WI38 (cell line): Measurements from ENCODE around the gene PPP3R1.
"Not testable (repeated sequence)": the region's sequence is repeated elsewhere in the genome, so short reads cannot be mapped to it uniquely, and the experiment has no call there.

Experiments used
- H3K4me3 ChIP-seq: 2 replicates; pipeline ENCODE4 v1.5.1; 2011; ENCODE audit warnings: low read depth, mild to moderate bottlenecking, control low read depth, low read length
- TF ChIP-seq, protein P1 (sequence below): IDR thresholded peaks from 2 replicates; pipeline ENCODE4 v1.5.1; 2012; ENCODE audit warnings: low read depth, mild to moderate bottlenecking, control low read depth, low read length

PPP3R1 gene

DNA sequence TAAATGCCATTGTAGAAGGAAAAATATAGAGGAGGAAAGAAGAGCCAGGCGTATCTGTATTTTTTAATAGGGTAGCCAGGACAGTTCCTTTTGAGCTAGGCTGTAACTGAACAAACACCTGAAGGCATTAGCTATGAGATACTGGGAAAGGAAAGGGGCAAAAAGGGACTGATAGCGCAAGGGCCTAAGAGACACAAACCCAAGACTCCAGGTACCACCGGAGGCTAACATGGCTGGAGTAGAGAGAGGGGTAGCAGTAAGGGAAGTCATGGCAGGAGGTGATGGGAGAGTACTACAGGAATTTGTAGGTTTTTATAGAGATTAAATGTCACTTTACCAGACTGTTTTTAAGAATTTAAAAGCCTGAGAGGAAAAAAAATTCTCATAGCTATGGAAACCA lies 73.9 kb downstream of the PPP3R1 start:
- no peak overlapping the region for H3K4me3 ChIP-seq
- TF ChIP-seq, protein P1, sequence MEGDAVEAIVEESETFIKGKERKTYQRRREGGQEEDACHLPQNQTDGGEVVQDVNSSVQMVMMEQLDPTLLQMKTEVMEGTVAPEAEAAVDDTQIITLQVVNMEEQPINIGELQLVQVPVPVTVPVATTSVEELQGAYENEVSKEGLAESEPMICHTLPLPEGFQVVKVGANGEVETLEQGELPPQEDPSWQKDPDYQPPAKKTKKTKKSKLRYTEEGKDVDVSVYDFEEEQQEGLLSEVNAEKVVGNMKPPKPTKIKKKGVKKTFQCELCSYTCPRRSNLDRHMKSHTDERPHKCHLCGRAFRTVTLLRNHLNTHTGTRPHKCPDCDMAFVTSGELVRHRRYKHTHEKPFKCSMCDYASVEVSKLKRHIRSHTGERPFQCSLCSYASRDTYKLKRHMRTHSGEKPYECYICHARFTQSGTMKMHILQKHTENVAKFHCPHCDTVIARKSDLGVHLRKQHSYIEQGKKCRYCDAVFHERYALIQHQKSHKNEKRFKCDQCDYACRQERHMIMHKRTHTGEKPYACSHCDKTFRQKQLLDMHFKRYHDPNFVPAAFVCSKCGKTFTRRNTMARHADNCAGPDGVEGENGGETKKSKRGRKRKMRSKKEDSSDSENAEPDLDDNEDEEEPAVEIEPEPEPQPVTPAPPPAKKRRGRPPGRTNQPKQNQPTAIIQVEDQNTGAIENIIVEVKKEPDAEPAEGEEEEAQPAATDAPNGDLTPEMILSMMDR = no peak

- TF ChIP-seq, protein P1 = no peak
- no peak overlapping the region for H3K4me3 ChIP-seq
Measured at GRCh38 chr2:68177541-68177940, 74.8 kb downstream of the PPP3R1 start.

- H3K4me3 ChIP-seq = no peak overlapping the region
- TF ChIP-seq, protein P1 = no peak
Measured at GRCh38 chr2:68176657-68177056, 75.7 kb downstream of the PPP3R1 start.

GRCh38 chr2:68175210-68175609 lies 77.1 kb downstream of the PPP3R1 start:
- not testable (repeated sequence) for H3K4me3 ChIP-seq

DNA sequence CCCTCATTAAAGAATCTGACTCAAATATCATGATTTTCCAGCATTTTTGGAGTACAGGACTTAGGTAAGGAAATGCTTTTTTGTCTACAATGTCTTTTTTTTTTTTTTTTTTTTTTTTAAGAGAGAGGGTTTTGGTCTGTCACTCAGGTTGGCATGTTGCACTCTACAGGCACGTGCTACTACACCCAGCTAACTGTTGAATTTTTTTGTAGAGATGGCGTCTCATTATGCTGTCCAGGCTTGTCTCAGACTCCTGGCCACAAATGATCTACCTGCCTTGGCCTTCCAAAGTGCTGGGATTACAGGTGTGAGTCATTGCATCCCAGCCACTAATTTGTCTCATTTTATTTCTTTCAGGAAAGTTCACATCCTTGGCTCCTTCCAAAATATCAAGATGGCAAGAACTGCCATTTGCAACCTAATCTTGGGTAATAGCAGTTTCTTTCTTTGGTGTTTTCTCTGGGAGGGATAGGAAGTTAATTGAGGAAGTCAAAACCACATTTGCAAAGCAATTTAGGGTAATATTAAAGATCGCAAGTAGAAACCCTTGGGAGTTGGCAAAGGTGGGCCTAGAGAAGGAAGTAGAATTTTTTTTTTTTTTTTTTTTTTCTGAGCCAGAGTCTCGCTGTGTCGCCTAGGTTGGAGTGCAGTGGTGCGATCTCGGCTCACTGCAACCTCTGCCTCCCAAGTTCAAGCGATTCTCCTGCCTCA lies 79.2 kb downstream of the PPP3R1 start:
- TF ChIP-seq, protein P1 = no peak
- no peak overlapping the region for H3K4me3 ChIP-seq

- TF ChIP-seq, protein P1 = no peak
- no peak overlapping the region for H3K4me3 ChIP-seq
Measured at GRCh38 chr2:68172521-68172920, 79.8 kb downstream of the PPP3R1 start.

DNA sequence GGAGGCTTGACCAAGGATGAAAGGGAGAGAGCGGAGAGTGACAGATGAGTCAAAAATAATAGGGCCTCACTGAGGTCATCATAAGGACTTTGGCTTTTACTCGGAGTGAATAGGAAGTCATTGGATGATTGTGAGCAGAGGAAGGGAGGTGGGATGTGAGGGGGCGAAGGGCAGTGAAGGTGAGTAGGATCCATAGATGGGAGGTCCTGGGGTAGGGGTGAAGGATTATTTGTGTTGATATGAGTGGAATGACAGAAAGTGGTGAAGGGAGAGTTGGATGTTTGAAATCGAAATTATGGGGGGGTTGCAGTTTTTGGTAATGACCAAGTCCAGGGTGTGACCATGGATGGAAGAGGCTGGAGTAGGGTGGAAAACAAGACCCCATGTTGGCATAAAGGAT lies 80.6 kb downstream of the PPP3R1 start:
- no peak overlapping the region for H3K4me3 ChIP-seq
- TF ChIP-seq, protein P1 = no peak

- H3K4me3 ChIP-seq = no peak overlapping the region
- TF ChIP-seq, protein P1 = no peak
Measured at GRCh38 chr2:68171146-68171545, 81.2 kb downstream of the PPP3R1 start.
